Fibroblast of skin of right quadriceps (primary cell): Measurements from ENCODE around the gene SYPL2.
A peak's percentile ranks its signal among the peaks of the same experiment; 100 is the strongest.

Experiments used
- DNase-seq: peaks from one replicate; pipeline ENCODE4 v3.0.0-alpha.2; 2013

The SYPL2 gene

GRCh38 chr1:109521002-109521951 is 54.9 kb downstream of the SYPL2 start:
- DNase-seq = peak; percentile 23

DNA sequence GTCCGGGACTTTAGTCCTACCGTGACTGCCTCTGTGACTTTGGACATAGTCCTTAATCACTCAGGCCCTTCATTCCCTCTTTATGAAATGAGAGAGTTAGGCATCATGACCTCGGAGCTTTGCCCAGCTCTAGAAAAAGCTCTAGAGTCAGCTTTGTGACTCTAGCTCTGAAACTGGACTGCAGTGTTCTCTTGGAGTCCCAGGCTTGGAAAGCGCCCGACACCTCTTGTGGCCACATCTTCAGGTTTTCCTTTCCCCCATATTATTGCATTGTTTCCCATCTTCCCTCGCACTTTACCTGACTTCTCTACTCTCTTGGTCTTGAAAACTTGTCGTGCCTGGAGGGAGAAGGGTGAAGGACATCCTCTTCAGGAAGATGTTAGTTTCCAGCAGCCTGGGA is 55.7 kb downstream of the SYPL2 start:
- no peak for DNase-seq

GRCh38 chr1:109523706-109524105 is 57.4 kb downstream of the SYPL2 start:
- no peak for DNase-seq

- no peak for DNase-seq
These were observed 60.9 kb downstream of the SYPL2 start for GRCh38 chr1:109527098-109527811.

DNA sequence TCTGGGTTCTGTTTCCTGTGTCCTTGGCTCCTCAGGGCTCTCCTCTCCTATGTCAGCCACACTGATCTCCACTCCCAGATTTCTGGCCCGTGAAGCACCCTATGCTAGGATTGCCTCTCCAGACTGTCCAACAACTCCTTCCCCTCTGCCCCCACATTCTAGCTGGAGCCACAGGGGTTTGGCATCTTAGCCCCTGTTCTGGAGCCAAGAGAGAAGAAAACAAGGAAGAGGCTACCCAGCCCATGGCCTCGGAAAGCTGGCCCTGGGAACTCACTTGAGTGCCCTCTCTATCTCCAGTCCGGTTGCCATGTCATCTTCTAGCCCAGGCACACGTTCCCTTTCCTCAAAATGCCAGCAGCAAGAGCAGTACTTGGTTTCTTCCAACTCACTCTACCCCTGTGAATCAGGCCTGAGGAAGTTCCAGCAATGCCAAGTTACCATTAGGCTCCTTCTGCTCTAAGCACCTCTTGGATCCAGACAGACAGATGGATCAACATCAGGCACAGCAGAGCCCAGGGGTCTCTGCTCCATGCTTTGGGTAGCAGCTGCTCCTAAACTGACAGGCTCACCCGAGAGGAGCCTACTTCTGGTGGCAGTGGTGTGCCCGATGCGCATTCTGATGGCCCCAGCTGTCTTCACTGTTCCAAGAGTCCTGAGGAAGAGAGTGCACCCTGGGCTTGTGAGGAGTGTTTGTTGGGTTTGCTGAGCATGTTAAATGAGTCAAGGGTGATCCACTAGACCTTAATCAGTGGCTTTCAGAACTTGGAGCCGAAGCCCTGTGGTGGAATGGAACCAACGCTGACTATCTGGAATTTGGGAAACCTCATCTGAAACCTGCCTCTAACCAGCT is 61.7 kb downstream of the SYPL2 start:
- no peak for DNase-seq

GRCh38 chr1:109528712-109529111 is 62.4 kb downstream of the SYPL2 start:
- DNase-seq = no peak

DNA sequence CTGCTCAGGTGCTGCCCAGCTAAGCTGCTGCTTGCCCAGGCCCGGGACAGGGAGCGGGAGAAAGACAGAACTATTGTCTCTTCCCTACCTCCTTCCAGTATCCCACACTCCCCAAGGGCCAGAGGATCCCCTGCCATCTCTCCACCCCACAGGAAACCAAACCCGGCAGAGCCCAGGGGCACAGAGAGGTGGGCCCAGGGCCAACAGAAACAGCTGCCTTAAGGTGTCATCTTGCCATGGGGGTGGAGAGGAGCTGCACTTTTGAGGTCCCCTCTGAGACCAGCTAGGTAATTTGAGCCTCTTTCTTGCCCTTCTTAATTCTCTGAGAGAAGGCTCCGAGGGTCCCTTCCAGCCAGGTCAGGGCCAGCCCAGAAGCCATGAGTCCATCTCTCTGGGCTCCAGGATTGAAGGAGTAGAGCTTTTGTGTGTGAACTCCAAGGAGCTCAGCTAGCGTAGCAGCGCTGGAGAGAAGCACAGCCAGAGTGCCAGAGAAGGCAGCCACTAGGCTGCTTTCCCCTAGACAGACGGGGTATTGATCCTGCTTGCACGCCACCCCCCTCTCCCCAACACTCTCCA is 63.6 kb downstream of the SYPL2 start:
- DNase-seq = no peak

DNA sequence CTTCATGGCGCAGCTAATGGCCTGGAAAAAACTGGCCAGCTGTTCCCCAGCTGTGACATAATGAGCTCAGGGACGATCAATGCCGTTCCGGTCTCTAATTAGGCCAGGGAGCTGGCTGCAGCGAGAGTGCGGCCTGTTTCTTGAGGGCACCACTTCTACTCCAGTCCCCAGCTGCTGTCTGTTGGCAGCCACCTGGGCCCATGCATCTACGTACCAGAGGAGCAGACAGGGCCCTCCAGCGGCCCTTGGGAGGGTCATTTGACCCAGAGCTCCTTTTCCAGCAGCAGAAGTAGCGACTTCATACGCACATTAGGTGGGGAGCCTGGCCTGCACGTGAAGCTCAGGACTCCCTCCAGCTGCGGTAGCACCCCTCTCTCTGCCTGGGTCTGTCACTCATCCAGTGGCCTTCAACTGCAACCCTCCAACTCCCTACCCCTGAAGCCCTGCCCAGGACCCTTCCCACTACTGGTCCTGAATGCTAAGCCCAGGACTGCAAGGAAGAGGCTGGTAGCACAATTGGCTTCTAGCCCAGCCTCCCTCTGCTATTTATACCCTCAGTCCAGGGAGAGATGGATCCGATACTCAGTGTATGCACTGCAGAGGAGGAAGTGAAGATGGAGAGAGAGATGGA is 64.2 kb downstream of the SYPL2 start:
- DNase-seq = no peak

DNA sequence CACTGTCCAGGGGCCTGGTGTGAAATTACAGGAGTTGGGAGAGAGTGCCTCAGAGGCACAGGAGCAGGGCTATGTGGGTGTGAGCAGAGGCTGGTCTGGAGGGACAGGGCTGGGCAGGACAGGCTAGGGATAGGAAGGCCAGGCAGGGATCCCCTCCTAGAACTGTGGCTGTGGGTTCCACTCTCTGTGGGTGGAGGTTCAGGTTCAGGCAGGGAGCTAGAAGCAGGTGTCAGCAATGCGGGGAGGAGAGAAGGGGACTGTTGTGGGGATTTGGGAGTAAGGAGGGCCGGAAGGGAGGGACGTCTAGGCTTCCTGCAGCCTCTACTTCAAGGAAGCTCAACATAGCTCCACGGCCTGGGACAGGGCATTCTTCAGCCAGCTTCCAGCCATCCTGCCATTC is 65.0 kb downstream of the SYPL2 start:
- DNase-seq = no peak
